Loucy (cell line): ENCODE measurements around the gene DLGAP3.

ENCODE experiments used
- H2AFZ ChIP-seq: fragments of 200-600 bp; sonication (generic); 2 replicates; pipeline ENCODE4 v1.6.0; 2016; ENCODE audit warnings: antibody characterized with exemption, mild to moderate bottlenecking, low read length, moderate library complexity
- H3F3A ChIP-seq: fragments of 200-600 bp; 2 replicates; pipeline ENCODE4 v1.6.0; 2016; ENCODE audit warnings: antibody characterized with exemption, low read depth, mild to moderate bottlenecking
- H3K27me3 ChIP-seq: fragments of 200-600 bp; sonication (generic); 2 replicates; pipeline ENCODE4 v1.6.1; 2014; ENCODE audit warnings: low read length, mild to moderate bottlenecking; ENCODE audit not compliant: insufficient read depth, poor library complexity, severe bottlenecking
- H3K36me3 ChIP-seq: fragments of 200-600 bp; sonication (generic); 2 replicates; pipeline ENCODE4 v1.6.1; 2016; ENCODE audit warnings: low read length; ENCODE audit not compliant: insufficient read depth
- H3K4me1 ChIP-seq: fragments of 200-600 bp; sonication (generic); 2 replicates; pipeline ENCODE4 v1.5.1; 2014; ENCODE audit warnings: low read length, mild to moderate bottlenecking; ENCODE audit not compliant: insufficient read depth, poor library complexity, severe bottlenecking
- H3K4me2 ChIP-seq: fragments of 200-600 bp; sonication (generic); 2 replicates; pipeline ENCODE4 v1.6.0; 2014; ENCODE audit warnings: antibody characterized with exemption, low read length, low read depth, mild to moderate bottlenecking; ENCODE audit not compliant: poor library complexity, severe bottlenecking
- H3K4me3 ChIP-seq: fragments of 200-600 bp; sonication (generic); 2 replicates; pipeline ENCODE4 v1.5.1; 2014; ENCODE audit warnings: low read length, mild to moderate bottlenecking, mixed read lengths; ENCODE audit not compliant: poor library complexity, severe bottlenecking
- H3K79me2 ChIP-seq: fragments of 200-600 bp; sonication (generic); 2 replicates; pipeline ENCODE4 v1.6.1; 2014; ENCODE audit warnings: low read length; ENCODE audit not compliant: insufficient read depth
- H3K9ac ChIP-seq: fragments of 200-600 bp; sonication (generic); 2 replicates; pipeline ENCODE4 v1.6.0; 2014; ENCODE audit warnings: mild to moderate bottlenecking, low read depth, low read length, moderate library complexity; ENCODE audit not compliant: poor library complexity, severe bottlenecking
- H3K9me2 ChIP-seq: fragments of 200-600 bp; sonication (generic); replicated peaks from 2 replicates; pipeline ENCODE4 v1.6.1; 2016; ENCODE audit warnings: low read depth, low read length, mixed read lengths
- H3K9me3 ChIP-seq: fragments of 200-600 bp; sonication (generic); 2 replicates; pipeline ENCODE4 v1.6.1; 2014; ENCODE audit warnings: mild to moderate bottlenecking, antibody characterized with exemption, low read length, low read depth; ENCODE audit not compliant: insufficient read depth
- H4K20me1 ChIP-seq: fragments of 200-600 bp; sonication (generic); 2 replicates; pipeline ENCODE4 v1.6.0; 2014; ENCODE audit warnings: antibody characterized with exemption, low read length, mild to moderate bottlenecking; ENCODE audit not compliant: insufficient read depth, poor library complexity, severe bottlenecking
- EZH2phosphoT487 ChIP-seq: fragments of 200-600 bp; IDR thresholded peaks from 2 replicates; pipeline ENCODE4 v1.6.1; 2018; ENCODE audit warnings: antibody characterized with exemption, mild to moderate bottlenecking, moderate library complexity, borderline replicate concordance
- TF ChIP-seq, protein P1 (sequence below): fragments of 200-600 bp; sonication (generic); conservative IDR thresholded peaks from 2 replicates; pipeline ENCODE4 v1.5.1; 2014; ENCODE audit warnings: mild to moderate bottlenecking, antibody characterized with exemption, low read length

DLGAP3 gene

DNA sequence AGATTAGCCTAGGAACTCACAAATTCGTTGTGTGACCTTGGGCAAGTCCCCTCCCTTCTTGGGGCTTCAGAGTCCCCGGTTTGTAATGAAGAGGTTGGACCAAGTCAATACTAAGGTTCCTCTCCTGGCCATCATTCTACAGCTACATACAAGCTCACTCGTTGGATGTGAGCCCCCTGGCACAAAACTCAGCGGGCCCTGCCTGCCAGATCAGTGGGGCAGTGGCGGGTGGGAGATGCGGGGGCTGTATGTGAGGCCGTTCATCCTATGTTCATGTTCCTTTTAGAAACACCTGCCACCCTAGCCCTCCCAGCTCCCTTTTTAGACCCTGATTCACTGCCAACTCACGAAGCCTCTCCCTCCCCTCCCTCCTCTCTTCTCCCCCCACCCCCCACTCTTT, 2.1 kb downstream of the DLGAP3 start:
- H3K4me1 ChIP-seq: no peaks in the 10 kb centered on the region

DNA sequence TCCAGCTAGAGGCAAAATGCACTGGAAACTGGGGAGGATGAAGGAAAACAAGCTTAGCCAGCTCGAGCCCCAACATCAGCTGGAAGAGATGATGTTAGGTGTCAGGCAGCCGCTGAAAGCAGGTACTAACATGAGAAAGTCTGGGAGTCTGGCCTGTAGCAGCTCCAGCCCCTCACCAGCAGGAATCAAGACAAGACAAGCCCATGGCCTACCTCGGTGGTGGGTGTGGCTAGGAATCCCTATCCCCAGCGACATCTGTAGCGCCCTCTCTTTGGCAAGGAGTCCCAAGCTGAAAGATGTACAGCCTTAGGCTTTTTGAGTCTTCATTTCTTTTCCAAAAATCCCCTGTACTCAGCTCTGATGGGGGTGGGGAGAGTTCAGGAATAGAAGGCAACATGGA, 2.6 kb downstream of the DLGAP3 start:
- H3K79me2 ChIP-seq: no peaks in the 10 kb centered on the region
- no peaks in the 10 kb centered on the region for H3K4me1 ChIP-seq
- H3K9ac ChIP-seq: no peak overlapping the region
- TF ChIP-seq, protein P1, sequence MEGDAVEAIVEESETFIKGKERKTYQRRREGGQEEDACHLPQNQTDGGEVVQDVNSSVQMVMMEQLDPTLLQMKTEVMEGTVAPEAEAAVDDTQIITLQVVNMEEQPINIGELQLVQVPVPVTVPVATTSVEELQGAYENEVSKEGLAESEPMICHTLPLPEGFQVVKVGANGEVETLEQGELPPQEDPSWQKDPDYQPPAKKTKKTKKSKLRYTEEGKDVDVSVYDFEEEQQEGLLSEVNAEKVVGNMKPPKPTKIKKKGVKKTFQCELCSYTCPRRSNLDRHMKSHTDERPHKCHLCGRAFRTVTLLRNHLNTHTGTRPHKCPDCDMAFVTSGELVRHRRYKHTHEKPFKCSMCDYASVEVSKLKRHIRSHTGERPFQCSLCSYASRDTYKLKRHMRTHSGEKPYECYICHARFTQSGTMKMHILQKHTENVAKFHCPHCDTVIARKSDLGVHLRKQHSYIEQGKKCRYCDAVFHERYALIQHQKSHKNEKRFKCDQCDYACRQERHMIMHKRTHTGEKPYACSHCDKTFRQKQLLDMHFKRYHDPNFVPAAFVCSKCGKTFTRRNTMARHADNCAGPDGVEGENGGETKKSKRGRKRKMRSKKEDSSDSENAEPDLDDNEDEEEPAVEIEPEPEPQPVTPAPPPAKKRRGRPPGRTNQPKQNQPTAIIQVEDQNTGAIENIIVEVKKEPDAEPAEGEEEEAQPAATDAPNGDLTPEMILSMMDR: no peak
- TF ChIP-seq EZH2phosphoT487: no peak
- H3K9me2 ChIP-seq: no peaks in the 10 kb centered on the region
- H2AFZ ChIP-seq: no peak overlapping the region
- H3K4me2 ChIP-seq: no peak overlapping the region
- H3F3A ChIP-seq: no peaks in the 10 kb centered on the region
- no peaks in the 10 kb centered on the region for H3K9me3 ChIP-seq
- no peak overlapping the region for H3K4me3 ChIP-seq
- H3K27me3 ChIP-seq: no peaks in the 10 kb centered on the region
- no peaks in the 10 kb centered on the region for H4K20me1 ChIP-seq
- no peaks in the 10 kb centered on the region for H3K36me3 ChIP-seq

More for the DNA sequence above, 2.1 kb downstream of the DLGAP3 start:
- no peak for TF ChIP-seq EZH2phosphoT487
- TF ChIP-seq, protein P1: no peak
- no peak overlapping the region for H3K4me2 ChIP-seq
- H3K36me3 ChIP-seq: no peaks in the 10 kb centered on the region
- H4K20me1 ChIP-seq: no peaks in the 10 kb centered on the region
- H3K9me2 ChIP-seq: no peaks in the 10 kb centered on the region
- H3K27me3 ChIP-seq: no peaks in the 10 kb centered on the region
- H3K9ac ChIP-seq: no peak overlapping the region
- H3K4me3 ChIP-seq: no peak overlapping the region
- no peaks in the 10 kb centered on the region for H3K79me2 ChIP-seq
- no peaks in the 10 kb centered on the region for H3K9me3 ChIP-seq
- no peaks in the 10 kb centered on the region for H3F3A ChIP-seq
- H2AFZ ChIP-seq: no peak overlapping the region

DNA sequence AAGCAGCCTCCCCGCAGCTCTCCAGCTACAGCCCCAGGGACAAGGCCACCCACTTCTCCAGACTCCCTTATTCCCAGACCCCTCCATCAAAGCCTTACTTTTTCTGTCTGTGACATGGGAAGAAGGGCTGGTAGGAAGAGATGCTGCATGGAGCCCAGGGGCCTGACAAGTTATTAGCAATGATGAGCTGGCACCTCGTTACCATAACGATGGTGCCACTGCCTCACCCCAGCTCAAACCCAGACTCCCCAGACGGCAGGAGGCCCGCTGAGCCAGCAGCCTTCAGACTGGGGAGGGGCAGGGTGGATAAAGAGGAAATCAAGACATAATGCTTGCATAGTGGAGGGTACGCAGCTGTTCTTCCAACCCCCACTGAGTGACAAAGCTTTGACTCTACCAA, 3.3 kb downstream of the DLGAP3 start:
- H3K9ac ChIP-seq: no peak overlapping the region
- no peak overlapping the region for H2AFZ ChIP-seq
- no peak overlapping the region for H3K4me3 ChIP-seq
- H3K9me3 ChIP-seq: no peaks in the 10 kb centered on the region
- H3K27me3 ChIP-seq: no peaks in the 10 kb centered on the region
- no peaks in the 10 kb centered on the region for H3F3A ChIP-seq
- no peak overlapping the region for H3K4me2 ChIP-seq
- no peaks in the 10 kb centered on the region for H3K36me3 ChIP-seq
- H3K4me1 ChIP-seq: no peaks in the 10 kb centered on the region
- no peaks in the 10 kb centered on the region for H3K79me2 ChIP-seq
- TF ChIP-seq, protein P1: no peak
- no peak for TF ChIP-seq EZH2phosphoT487
- H4K20me1 ChIP-seq: no peaks in the 10 kb centered on the region
- no peaks in the 10 kb centered on the region for H3K9me2 ChIP-seq
